ENCODE data around the gene BIVM.
A peak's percentile ranks its signal among the peaks of the same experiment; 100 is the strongest.

BIVM gene

GRCh38 chr13:102845289-102845629 lies 46.3 kb downstream of the BIVM start:
- no peak for DNase-seq (ENCODE audit: low read depth in 2 of 2)

GRCh38 chr13:102845630-102846260 lies 46.8 kb downstream of the BIVM start, which contains the start of gene ERCC5:
Gene ERCC5, plus strand, starts transcription at chr13:102846032. Its CDS starts 235 bp downstream, at chr13:102846267.
- DNase-seq (ENCODE audit: low read depth in 2 of 2), result peak; percentile 93 to 94

- peak in 1 of 2 donors; percentile 5 for DNase-seq (ENCODE audit: low read depth in 2 of 2)
Measured at GRCh38 chr13:102846261-102847015, 47.5 kb downstream of the BIVM start.

- no peak for DNase-seq (ENCODE audit: low read depth in 2 of 2)
Measured at GRCh38 chr13:102847272-102848234, 48.6 kb downstream of the BIVM start.

GRCh38 chr13:102848956-102849355 lies 50.0 kb downstream of the BIVM start:
- no peak for DNase-seq (ENCODE audit: low read depth in 2 of 2)

GRCh38 chr13:102852556-102852955 lies 53.6 kb downstream of the BIVM start:
- DNase-seq (ENCODE audit: low read depth in 2 of 2), result no peak

- no peak for DNase-seq (ENCODE audit: low read depth in 2 of 2)
Measured at GRCh38 chr13:102854675-102855074, 55.8 kb downstream of the BIVM start.

- no peak for DNase-seq (ENCODE audit: low read depth in 2 of 2)
Measured at GRCh38 chr13:102856557-102856956, 57.6 kb downstream of the BIVM start.

- DNase-seq (ENCODE audit: low read depth in 2 of 2), result no peak
Measured at GRCh38 chr13:102862624-102863210, 63.8 kb downstream of the BIVM start.

- no peak for DNase-seq (ENCODE audit: low read depth in 2 of 2)
Measured at GRCh38 chr13:102863590-102863989, 64.7 kb downstream of the BIVM start.

GRCh38 chr13:102868366-102868936 lies 69.5 kb downstream of the BIVM start:
- DNase-seq (ENCODE audit: low read depth in 2 of 2), result no peak

GRCh38 chr13:102869948-102870676 lies 71.2 kb downstream of the BIVM start:
- no peak for DNase-seq (ENCODE audit: low read depth in 2 of 2)

GRCh38 chr13:102870677-102871415 lies 71.9 kb downstream of the BIVM start:
- no peak for DNase-seq (ENCODE audit: low read depth in 2 of 2)

- DNase-seq (ENCODE audit: low read depth in 2 of 2), result no peak
Measured at GRCh38 chr13:102872131-102872530, 73.2 kb downstream of the BIVM start.

- DNase-seq (ENCODE audit: low read depth in 2 of 2), result no peak
Measured at GRCh38 chr13:102872531-102872930, 73.6 kb downstream of the BIVM start.

GRCh38 chr13:102873653-102874052 lies 74.7 kb downstream of the BIVM start:
- no peak for DNase-seq (ENCODE audit: low read depth in 2 of 2)

GRCh38 chr13:102875256-102875655 lies 76.3 kb downstream of the BIVM start:
- DNase-seq (ENCODE audit: low read depth in 2 of 2), result no peak

- no peak for DNase-seq (ENCODE audit: low read depth in 2 of 2)
Measured at GRCh38 chr13:102877303-102877702, 78.4 kb downstream of the BIVM start.

GRCh38 chr13:102878481-102878880 lies 79.6 kb downstream of the BIVM start:
- DNase-seq (ENCODE audit: low read depth in 2 of 2), result no peak
